NCI-H446 (cell line): ENCODE results near the gene FOXQ1.

Experiments used
- DNase-seq, 2 experiments: peaks; one replicate each; lab custom pipeline; 2025; lab: John Stamatoyannopoulos, UW

The FOXQ1 gene

DNA sequence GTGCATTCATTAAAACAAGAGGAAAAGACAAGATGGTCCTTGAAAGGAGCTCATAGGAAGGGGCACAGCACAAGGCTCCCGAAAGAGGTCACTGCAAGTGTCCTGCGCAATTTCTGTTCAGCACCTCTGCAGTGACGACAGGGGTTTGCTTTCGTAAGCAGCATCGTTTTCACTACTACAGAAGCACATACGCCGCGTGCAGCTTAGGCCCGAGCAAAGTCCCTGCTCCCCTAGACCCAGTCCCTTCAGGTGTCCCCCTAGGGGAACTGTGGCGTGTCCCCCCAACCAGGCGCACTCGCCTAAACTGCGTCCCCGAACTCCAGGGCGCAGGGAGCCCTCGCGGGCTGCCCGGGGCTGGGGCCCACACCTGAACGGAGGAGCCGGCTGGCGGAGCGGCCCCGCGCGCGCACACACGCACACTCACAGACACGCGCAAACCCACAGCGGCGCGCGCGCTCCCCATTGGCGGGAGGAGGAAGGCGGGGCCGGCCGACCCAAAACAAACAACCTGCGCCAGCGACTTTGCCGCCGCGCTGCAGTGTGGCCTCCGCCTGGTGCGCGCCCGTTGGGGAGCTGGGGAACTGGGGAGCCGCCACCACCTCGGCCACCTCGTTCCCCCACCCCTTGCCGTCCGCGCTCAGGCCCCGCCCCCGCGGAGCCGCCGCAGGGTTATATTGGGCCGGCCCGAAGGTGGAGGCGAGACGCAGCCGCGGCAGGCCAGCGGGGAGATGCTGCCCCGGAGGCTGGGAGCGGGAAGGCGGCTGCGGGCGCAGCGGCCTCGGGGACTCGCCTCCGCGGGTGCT is at the start of gene FOXQ1:
FOXQ1 (plus strand) TSS at position 699 of the 803 bp plus-strand sequence. CDS start 607 bp downstream, outside the sequence.
- no peak for DNase-seq

DNA sequence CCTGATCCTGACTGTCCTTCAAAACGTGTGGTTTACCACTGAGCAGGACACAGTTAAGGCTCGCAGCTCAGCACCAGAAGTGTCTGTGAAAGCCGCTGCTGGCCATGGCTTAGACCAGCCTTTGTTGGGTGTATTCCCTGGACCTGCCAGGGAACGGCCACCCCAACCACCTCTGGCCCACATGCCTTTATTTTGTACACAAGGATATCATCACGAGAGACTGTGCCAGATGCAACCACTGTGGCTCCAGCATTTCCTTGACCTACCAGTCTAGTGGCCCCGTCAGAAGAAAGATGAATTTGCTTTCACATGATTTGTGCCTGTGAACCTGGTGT is 49.2 kb upstream of the FOXQ1 start:
- no peak for DNase-seq

DNA sequence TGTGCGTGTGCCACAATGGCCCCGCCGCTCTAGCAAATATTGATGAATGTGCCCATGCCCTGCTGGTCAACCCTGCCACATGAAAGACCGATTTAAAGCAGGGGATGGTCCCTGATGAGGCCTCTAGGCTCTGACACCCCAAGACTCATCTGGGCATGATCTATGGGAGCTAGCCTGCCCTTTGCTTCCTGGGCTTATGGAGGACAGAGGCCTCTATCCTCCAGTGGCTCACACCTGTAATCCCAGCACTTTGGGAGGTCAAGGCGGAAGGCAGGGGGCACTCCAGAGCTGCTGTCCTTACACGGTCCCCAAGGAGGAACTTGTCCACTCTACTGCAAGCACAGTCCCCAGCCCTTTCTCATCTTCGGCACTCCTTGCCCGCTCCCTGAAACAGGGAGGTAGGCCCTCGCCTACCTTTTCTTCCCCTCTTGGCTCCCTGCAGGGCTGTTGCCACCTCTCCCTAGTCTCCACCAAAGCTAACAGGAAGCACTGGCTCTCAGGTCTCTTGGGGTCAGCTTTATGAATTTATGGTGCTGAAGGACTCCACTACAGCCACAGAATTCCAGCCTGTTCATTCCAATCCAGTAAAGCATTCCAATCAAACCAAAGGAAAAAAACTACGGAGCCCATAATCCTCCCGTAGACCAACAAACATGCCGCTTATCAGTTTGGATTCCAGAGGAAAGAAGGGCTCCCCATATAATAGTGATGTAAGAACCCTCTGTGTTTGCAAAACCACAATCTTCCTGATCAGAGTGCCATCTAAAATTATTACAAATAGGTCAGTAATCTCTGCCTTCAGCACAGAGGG is 48.7 kb upstream of the FOXQ1 start:
- no peak for DNase-seq

GRCh38 chr6:1263850-1264377 is 48.0 kb upstream of the FOXQ1 start:
- no peak for DNase-seq

DNA sequence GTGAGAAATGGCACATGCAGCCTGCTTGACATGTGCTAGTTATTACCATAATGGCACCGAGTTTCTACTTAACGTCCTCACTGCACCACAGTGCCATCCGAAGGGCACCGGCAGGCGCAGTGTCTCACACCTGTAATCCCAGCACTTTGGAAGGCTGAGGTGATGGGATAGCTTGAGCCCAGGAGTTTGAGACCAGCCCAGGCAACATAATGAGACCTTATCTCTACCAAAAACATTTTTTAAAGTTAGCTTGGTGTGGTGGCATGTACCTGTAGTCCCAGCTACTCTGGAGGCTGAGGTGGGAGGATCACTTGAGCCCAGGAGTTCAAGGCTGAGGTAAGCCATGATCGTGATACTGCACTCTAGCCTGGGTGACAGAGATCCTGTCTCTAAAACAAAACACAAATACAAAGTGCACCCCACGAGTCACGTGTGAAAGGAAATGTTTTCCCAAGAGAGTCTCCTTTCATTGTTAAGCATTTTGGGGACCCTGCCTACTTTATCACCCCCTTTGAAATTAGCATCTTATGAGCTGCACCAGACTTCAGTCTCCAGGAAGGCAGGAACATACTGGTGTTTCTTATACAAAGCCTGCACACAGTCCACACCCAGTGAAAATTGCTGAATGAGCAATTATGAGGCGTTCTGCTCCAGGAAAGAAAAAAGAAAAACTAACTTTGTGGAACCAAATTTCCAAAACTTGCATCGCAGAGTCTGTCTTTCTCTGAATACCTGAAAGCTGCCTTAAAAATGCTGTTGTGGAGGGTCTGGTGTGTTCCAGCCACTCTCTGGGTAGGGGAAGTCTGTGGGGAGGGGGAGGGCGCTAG is 47.1 kb upstream of the FOXQ1 start:
- no peak for DNase-seq

- DNase-seq: no peak
These were observed 45.2 kb upstream of the FOXQ1 start for GRCh38 chr6:1266686-1267056.

GRCh38 chr6:1267057-1267732 is 44.7 kb upstream of the FOXQ1 start:
- DNase-seq: no peak

DNA sequence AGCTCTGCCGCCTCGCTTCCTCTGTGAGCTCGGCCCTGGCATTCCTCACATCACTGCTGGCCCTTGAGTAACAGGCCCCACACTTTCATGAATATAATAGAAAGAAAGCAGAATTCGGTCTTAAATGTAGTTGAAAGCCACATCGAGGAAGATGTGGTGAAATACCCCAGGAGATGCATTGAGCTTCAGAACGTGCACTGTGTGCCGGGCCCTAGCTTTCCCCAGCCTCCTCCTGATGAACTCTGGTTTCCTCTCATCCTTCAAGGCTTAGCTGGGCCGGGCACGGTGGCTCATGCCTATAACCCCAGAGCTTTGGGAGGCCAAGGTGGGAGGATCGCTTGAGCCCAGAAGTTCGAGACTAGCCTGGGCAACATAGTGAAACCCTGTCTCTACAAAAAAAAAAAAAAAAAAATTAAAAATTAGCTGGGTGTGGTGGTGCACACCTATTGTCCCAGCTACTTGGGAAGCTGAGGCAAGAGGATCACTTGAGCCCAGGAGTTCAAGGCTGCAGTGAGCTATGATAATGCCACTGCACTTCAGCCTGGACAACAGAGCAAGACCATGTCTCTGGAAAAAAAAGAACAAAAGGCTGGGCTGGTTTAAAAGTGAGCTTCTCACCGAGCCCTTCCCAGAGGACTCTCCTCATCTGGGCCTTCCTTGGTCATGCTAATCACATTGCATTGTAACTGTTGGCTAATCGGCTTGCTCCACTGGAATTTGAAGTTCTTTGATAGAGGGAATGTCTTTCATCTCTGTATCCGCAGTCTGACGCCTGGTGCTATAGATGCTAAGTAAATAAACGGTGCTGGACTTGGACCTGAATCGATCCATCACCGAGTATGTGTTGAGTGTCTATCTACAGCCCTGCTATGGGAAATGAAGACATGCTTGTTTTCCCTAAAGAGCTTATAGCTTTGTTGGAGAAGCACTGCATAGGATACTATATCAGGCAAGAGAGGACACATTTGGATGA is 43.8 kb upstream of the FOXQ1 start:
- DNase-seq: no peak

DNA sequence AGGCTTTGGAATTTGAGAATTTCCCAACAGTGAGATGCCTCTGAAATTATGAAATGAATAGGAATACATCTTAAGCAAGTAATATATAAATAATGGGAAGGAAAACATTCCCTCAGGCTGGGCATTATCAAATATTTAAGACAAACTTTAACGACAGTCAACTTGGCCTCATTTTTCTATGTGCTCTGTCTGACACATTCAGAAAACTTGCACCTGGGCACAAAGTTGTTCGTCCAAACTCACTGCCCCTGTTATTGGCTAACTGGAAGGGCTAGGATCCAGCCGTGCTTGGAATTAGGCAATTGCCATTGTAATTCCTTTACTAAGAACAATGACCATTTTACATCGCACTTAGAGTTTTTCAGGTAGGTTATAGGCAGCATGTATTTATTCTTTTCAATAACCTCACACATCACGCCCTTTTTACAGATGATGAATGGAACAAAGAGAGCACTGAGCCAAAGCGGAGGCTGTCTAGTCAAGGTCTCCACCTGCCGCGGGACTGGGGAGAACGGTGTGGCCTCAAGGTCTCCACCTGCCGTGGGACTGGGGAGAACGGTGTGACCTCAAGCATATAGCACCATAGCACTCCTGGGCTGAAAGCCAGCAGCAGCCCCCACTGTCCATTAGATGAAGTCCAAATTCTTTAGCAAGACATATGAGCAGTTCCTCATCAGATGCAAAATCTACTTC is 40.7 kb upstream of the FOXQ1 start:
- no peak for DNase-seq

- DNase-seq: no peak
These were observed 33.7 kb upstream of the FOXQ1 start for GRCh38 chr6:1278061-1278720.

DNA sequence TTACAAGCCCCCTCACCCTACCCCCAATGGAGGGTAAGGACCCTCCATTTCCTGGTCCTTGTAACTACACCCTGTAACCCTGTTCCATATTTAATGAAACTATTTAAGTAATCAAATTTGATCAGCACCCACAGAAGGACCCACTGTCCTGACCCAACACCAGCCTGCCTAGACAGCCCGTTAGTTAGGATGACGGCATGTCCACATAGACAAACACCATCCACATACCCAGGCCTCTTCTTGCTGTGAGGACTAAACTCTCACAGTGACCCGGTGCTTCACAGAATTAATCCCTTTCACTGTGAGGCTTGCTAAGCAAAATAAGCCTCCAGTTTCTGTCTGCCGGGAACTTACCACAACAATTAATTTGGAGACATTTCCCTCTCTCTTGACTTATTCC is 32.8 kb upstream of the FOXQ1 start:
- no peak for DNase-seq

DNA sequence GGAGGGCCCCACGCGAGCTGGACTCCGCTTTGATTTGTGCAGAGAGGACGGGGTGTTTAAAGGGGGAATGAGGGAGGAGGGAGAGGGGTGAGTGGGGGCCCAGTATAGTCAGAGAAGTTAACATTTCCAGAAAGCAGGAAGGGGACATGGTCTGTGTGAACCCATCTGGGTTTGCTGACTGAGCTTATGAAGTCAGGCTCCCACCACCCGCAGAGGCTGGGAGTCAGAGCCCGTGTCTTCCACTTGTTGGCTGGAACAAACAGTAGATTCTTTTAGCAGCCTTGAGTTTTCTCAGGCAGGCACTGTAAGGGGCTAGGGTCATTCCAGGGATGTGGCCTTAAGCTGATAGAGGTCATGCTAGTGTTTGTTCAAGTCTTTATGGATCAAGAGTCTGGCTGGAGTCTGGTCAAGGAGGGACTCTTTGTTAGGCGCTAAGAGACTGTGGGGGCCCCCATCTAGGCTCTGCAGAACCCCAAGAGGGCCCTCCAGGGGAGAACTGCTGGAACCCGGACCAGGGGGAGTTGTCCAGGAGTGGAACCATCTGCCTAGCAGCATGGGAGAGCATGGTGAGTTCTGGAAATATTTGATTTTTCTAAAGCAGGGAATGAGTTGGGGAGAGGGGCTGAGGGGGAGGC is 31.1 kb upstream of the FOXQ1 start:
- DNase-seq: no peak

- no peak for DNase-seq
These were observed 30.2 kb upstream of the FOXQ1 start for GRCh38 chr6:1281746-1282145.

- no peak for DNase-seq
These were observed 28.4 kb upstream of the FOXQ1 start for GRCh38 chr6:1283501-1283900.

- DNase-seq: no peak
These were observed 26.3 kb upstream of the FOXQ1 start for GRCh38 chr6:1285556-1285955.

DNA sequence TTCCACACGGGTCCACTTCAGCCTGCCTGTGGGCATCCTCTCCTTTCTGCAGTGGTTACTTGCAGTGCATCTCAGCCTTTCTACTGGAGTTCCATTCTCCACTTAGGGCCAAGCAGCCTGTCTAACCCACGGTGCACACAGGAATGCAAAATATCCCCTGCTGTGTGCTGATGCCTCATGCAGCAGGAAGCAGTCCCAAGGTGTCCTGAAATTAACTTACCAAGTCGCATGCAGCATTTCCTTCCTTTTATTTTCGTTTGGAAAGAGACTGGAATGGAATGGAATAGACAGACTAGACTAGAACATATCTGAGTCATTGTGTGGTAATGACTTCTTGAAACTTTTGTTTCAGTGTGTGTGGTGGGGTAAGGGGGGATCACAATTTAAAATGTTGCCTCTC is 25.9 kb upstream of the FOXQ1 start:
- no peak for DNase-seq

DNA sequence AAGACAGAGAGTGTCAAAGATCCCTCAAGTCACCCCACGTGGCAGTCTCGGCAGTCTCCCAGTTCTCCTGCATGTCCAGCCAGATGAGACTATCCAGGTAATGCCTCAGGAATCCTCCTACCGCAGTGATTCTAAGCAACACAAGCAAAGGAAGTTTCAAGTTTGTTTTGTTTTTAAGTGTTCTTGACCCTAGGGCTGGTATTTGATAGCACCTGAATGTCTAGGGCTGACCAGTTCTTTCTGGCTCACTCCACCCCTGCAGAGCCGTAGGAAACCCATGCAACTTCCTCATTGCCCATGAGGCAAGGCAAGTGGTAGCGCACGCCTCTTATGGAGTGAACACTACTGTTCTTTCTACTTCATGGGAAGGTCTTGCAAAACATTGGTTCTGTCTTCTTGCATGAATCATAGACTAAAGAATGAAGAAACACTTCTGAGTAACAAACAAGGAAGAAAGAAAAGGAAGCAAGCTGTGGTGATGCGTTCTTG is 24.8 kb upstream of the FOXQ1 start:
- DNase-seq: no peak

GRCh38 chr6:1290086-1290485 is 21.8 kb upstream of the FOXQ1 start:
- no peak for DNase-seq

DNA sequence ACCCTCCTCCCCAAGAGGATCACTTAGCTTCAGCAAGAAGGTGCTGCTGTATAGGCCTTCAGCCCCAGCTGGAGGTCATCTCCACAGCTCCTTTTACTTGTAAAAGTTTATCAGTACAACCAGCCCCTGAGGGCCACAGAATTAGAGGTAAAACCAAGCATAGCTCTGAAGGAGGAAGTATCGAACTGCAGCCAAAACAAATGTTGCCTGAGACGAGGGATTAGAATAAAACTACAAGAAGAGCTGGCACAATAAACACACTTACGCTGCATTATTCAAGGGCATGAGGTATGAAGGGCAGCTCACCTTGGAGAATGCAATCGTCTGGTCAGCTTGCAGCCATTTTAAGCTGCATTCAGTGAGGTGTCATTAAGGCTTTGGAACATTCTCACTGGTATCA is 21.1 kb upstream of the FOXQ1 start:
- no peak for DNase-seq
